Large intestine (tissue), 3 donors: Measurements from ENCODE around the gene TSPOAP1. TPM values are rescaled to one million over a fixed set of nuclear protein-coding genes. Genes with fewer than 3 reads are reported as not detected.
"Not testable (repeated sequence)": the region's sequence is repeated elsewhere in the genome, so short reads cannot be mapped to it uniquely, and the experiment has no call there.

Source experiments
- DNase-seq, 2 donors: peaks; one replicate each; pipeline versions ENCODE4 v3.0.0 to v3.0.0-alpha.2; 2013
- H3K27ac ChIP-seq: one replicate; pipeline ENCODE4 v1.5.1; 2013; ENCODE audit warnings: low read length
- H3K27me3 ChIP-seq: 2 replicates; pipeline ENCODE4 v1.6.1; 2013; ENCODE audit warnings: low read length; ENCODE audit not compliant: control insufficient read depth, insufficient read depth
- H3K36me3 ChIP-seq: 2 replicates; pipeline ENCODE4 v1.6.1; 2013; ENCODE audit warnings: low read length; ENCODE audit not compliant: control insufficient read depth, insufficient read depth
- H3K4me1 ChIP-seq: one replicate; pipeline ENCODE4 v1.6.1; 2013; ENCODE audit warnings: low read length; ENCODE audit not compliant: control insufficient read depth, insufficient read depth
- H3K4me3 ChIP-seq: one replicate; pipeline ENCODE4 v1.5.1; 2013; ENCODE audit warnings: low read length
- H3K9me3 ChIP-seq: one replicate; pipeline ENCODE4 v1.6.1; 2013; ENCODE audit warnings: mild to moderate bottlenecking, low read depth, low read length, moderate library complexity; ENCODE audit not compliant: control insufficient read depth
- WGBS: methylation state at CpG from one replicate; pipeline ENCODE4 v1.1.5; 2013; ENCODE audit warnings: low lambda C conversion rate; ENCODE audit not compliant: insufficient coverage; 5-methylcytosine and 5-hydroxymethylcytosine counted together
- polyA plus RNA-seq: library from polyadenylated mRNA; unstranded; fragments of 120-200 nt; gene quantifications from one replicate; pipeline ENCODE4 v1.2.1, GENCODE V29; 2013

The TSPOAP1 gene
- polyA plus RNA-seq, 1 donor: 17.2 TPM

- H3K36me3 ChIP-seq: peaks cover 27% of the 10 kb centered on the region
- DNase-seq, H3K9me3 ChIP-seq, H3K27ac ChIP-seq, H3K4me3 ChIP-seq, H3K27me3 ChIP-seq: not testable (repeated sequence)
- H3K4me1 ChIP-seq: peaks cover 22% of the 10 kb centered on the region
- WGBS: no CpG with 5 or more reads among the region's 11 CpGs
Measured at GRCh38 chr17:58341136-58341860, 12.7 kb upstream of the TSPOAP1 start.

GRCh38 chr17:58340405-58340876 lies 11.8 kb upstream of the TSPOAP1 start:
- H3K4me1 ChIP-seq: peaks cover 28% of the 10 kb centered on the region

GRCh38 chr17:58339755-58340404 lies 11.3 kb upstream of the TSPOAP1 start:
- H3K36me3 ChIP-seq: peaks cover 13% of the 10 kb centered on the region
- H3K27me3 ChIP-seq: no peaks in the 10 kb centered on the region
- H3K4me3 ChIP-seq: no peak overlapping the region
- peak overlapping the region; percentile 49 for H3K27ac ChIP-seq
- DNase-seq: no peak
- H3K4me1 ChIP-seq: peaks cover 28% of the 10 kb centered on the region
- WGBS: no CpG with 5 or more reads among the region's 6 CpGs
- no peaks in the 10 kb centered on the region for H3K9me3 ChIP-seq

More at GRCh38 chr17:58340405-58340876, 11.8 kb upstream of the TSPOAP1 start:
- 100% methylated on average over 2 of the region's 5 CpGs for WGBS
- H3K9me3 ChIP-seq: no peaks in the 10 kb centered on the region
- DNase-seq: no peak
- no peaks in the 10 kb centered on the region for H3K27me3 ChIP-seq
- no peak overlapping the region for H3K4me3 ChIP-seq
- no peak overlapping the region for H3K27ac ChIP-seq
- peaks cover 19% of the 10 kb centered on the region for H3K36me3 ChIP-seq

GRCh38 chr17:58338841-58339754 lies 10.5 kb upstream of the TSPOAP1 start:
- Histone ChIP-seq H3K27ac (peak overlapping the region; percentile 58), H3K4me3 (peak overlapping the region; percentile 10), H3K4me1 (peaks cover 28% of the 10 kb centered on the region), H3K9me3 (no peaks in the 10 kb centered on the region), H3K27me3 (no peaks in the 10 kb centered on the region), H3K36me3 (peaks cover 5% of the 10 kb centered on the region)
- peak in 1 of 2 donors; percentile 60 for DNase-seq
- no CpG with 5 or more reads among the region's 10 CpGs for WGBS

- DNase-seq: no peak
- H3K4me3 ChIP-seq: no peak overlapping the region
- H3K9me3 ChIP-seq: no peaks in the 10 kb centered on the region
- peaks cover 28% of the 10 kb centered on the region for H3K4me1 ChIP-seq
- H3K27me3 ChIP-seq: no peaks in the 10 kb centered on the region
- no CpG with 5 or more reads among the region's 3 CpGs for WGBS
- H3K36me3 ChIP-seq: peaks cover under 1% of the 10 kb centered on the region
- peak overlapping the region; percentile 58 for H3K27ac ChIP-seq
Measured at GRCh38 chr17:58338454-58338840, 9.9 kb upstream of the TSPOAP1 start.

GRCh38 chr17:58337600-58338453 lies 9.2 kb upstream of the TSPOAP1 start:
- peak overlapping the region; percentile 8 for H3K4me3 ChIP-seq
- peak overlapping the region; percentile 77 for H3K27ac ChIP-seq
- peak; percentile 58 to 68 for DNase-seq
- WGBS: no CpG with 5 or more reads among the region's 23 CpGs
- H3K4me1 ChIP-seq: peaks cover 28% of the 10 kb centered on the region
- H3K9me3 ChIP-seq: no peaks in the 10 kb centered on the region
- no peaks in the 10 kb centered on the region for H3K27me3 ChIP-seq
- H3K36me3 ChIP-seq: no peaks in the 10 kb centered on the region

- no CpG with 5 or more reads among the region's 7 CpGs for WGBS
- Histone ChIP-seq H3K27ac (peak overlapping the region; percentile 77), H3K36me3 (no peaks in the 10 kb centered on the region), H3K27me3 (no peaks in the 10 kb centered on the region), H3K4me1 (peaks cover 28% of the 10 kb centered on the region), H3K9me3 (no peaks in the 10 kb centered on the region), H3K4me3 (peak overlapping the region; percentile 8)
- DNase-seq: no peak
Measured at GRCh38 chr17:58337210-58337599, 8.6 kb upstream of the TSPOAP1 start.

GRCh38 chr17:58336456-58337209 lies 8.0 kb upstream of the TSPOAP1 start:
- WGBS: no CpG with 5 or more reads among the region's 5 CpGs
- DNase-seq: no peak

GRCh38 chr17:58335779-58336455 lies 7.3 kb upstream of the TSPOAP1 start:
- no peaks in the 10 kb centered on the region for H3K36me3 ChIP-seq
- peak in 1 of 2 donors; percentile 37 for DNase-seq
- H3K27me3 ChIP-seq: no peaks in the 10 kb centered on the region
- WGBS: no CpG with 5 or more reads among the region's 4 CpGs
- no peak overlapping the region for H3K4me3 ChIP-seq
- H3K27ac ChIP-seq: no peak overlapping the region
- peaks cover 28% of the 10 kb centered on the region for H3K4me1 ChIP-seq
- H3K9me3 ChIP-seq: no peaks in the 10 kb centered on the region

More at GRCh38 chr17:58336456-58337209, 8.0 kb upstream of the TSPOAP1 start:
- H3K36me3 ChIP-seq: no peaks in the 10 kb centered on the region
- no peaks in the 10 kb centered on the region for H3K27me3 ChIP-seq
- peaks cover 28% of the 10 kb centered on the region for H3K4me1 ChIP-seq
- peak overlapping the region; percentile 77 for H3K27ac ChIP-seq
- H3K9me3 ChIP-seq: no peaks in the 10 kb centered on the region
- no peak overlapping the region for H3K4me3 ChIP-seq
